GM12872 (cell line): ENCODE results near the gene EEIG2.

Experiments
- TF ChIP-seq, protein P1 (sequence below): IDR thresholded peaks from 3 replicates; pipeline ENCODE4 v1.5.1; 2011; ENCODE audit warnings: low read depth, mild to moderate bottlenecking, low read length, moderate library complexity; ENCODE audit not compliant: insufficient read depth

Gene EEIG2

DNA sequence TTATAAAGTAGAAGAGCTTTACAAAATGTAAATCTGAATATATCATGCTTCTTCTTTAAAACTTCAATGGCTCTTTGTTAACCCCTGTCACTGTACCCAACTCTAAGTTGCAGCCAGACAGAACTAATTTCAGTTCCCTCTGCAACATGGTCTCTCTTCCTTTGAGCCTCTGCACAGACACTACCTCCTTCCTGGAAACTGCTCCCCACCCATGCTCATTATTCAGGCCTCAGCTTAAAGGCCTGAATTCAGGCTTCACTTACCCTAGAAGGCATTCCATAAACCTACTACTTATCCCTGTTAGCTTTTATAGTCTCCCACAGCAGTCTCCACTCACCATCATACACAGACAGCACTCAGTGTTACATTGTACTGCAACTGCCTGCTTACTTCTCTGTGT lies 2.6 kb upstream of the EEIG2 start:
- TF ChIP-seq, protein P1, sequence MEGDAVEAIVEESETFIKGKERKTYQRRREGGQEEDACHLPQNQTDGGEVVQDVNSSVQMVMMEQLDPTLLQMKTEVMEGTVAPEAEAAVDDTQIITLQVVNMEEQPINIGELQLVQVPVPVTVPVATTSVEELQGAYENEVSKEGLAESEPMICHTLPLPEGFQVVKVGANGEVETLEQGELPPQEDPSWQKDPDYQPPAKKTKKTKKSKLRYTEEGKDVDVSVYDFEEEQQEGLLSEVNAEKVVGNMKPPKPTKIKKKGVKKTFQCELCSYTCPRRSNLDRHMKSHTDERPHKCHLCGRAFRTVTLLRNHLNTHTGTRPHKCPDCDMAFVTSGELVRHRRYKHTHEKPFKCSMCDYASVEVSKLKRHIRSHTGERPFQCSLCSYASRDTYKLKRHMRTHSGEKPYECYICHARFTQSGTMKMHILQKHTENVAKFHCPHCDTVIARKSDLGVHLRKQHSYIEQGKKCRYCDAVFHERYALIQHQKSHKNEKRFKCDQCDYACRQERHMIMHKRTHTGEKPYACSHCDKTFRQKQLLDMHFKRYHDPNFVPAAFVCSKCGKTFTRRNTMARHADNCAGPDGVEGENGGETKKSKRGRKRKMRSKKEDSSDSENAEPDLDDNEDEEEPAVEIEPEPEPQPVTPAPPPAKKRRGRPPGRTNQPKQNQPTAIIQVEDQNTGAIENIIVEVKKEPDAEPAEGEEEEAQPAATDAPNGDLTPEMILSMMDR = no peak

DNA sequence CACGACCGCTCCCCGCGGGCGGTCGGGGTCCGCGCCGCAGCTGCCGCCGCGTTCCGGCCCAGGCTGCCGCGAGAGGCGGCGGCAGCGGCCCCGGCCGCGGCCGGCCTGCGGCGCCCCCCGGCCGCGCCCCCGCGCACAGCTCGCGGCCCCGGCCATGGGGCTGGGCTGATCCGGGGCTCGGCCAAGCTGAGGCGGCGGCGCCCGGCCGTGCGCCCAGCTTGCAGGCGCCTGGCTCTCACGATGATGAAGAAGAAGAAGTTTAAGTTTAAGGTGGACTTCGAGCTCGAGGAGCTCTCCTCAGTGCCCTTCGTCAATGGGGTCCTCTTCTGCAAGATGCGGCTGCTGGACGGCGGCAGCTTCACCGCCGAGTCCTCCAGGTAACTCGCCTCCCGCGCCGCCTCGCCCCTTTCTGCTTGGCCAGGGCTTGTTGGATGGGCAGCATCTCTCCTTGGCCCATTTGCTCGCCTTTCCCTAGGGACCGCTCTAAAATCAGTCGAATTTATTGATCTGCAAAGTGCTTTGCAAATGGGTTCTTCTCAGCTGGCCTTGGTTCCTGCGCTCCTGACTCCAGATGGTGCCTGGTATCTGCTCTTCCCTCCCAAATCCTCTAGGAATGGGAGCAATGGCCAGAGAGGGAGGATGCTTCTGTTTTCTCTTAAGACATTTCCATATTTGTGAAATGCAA lies 431 bp downstream of the EEIG2 start:
- TF ChIP-seq, protein P1 = no peak; the same call in 2 of the 3 replicates

DNA sequence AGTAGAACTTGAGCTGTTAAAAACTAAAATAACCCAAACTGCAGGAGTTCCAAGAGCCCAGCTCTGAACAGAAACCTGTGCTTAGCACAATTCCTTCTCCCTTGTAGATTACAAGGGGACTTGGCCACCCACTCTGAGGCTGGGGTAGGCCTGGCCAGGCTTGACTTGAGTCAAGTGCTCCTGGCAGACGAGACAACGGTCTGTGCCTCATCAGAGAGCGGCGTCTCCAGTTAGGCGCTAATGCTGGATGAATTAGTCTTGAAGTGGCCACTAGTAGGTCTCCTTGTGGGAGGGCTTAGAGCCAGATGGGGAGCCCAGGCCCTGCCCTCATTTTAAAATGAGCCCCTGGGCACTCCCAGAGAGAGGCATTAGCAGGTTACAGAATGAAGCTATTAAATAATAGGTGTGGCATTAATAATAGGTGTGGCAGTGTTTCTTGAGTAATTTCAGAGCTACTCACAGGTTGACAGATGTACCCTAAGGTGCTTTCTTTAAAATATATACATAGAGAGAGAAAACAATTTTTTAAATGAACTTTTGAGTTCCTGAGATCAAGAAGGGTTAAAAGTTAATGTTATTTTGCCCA lies 1.1 kb downstream of the EEIG2 start:
- TF ChIP-seq, protein P1 = peak; percentile 21; the same call in 2 of the 3 replicates

DNA sequence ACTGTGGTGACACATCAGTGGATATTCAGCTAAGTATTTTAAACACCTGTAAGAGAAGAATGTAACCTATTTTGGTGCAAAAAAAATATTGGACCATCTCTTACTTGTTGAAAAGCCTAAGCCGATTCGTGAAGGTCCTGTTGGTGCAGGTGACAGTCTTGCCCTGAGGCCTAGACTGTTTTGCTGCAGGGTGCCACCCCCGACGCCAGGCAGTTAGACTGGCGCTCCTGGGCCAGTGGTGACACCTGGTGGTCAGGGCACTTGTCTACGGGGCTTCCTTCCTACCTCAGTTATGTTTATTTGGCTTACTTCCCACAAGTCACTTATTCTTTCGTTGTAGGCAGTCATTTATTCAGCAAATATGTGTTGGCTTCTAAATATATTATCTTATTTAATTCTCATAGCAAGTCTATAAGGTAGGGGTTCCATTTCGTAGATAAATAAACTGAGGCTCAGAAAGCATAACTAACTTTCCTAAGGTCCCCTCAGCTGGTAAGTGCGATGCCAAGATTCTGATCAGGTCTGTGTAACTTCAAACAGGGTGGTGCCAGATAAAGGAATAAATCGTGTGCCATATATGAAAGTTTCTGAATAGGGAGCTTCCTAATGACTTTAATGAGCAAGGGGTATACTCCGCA lies 1.9 kb downstream of the EEIG2 start:
- TF ChIP-seq, protein P1 = peak; percentile 90

DNA sequence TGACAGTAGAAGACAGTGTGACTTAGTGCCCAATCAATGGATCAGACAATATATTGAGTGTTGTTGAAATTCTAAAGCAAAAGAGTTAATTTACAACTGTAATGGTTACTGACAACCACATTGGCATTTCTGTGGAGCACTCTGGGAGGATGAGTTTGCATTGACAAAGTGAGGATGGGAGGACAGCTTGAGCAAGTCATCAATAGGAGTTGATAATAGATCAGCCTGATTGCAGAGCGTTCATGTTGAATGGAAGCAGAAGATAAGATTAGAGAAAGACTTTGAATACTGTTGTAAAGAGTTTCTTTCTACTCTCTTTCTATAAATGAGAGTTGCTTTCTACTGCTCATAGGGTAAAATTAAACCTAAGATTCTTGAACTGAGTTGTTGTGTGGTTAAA lies 3.9 kb downstream of the EEIG2 start:
- TF ChIP-seq, protein P1 = no peak

DNA sequence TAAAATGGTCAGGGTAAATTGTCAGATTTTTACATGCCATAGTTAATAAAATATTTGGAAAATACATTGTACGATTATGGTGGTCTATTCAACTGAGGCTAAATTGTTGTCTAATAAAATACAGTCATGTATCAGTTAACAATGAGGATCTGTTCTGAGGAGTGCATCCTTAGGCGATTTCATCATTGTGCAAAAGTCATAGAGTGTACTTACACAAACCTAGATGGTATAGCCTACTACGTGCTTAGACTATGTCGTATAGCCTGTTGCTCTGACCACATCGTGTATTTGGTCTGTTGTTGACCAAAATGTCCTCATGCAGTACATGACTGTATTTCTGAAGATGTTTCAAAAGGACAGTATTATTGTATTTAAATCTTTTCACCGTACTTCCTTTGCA lies 5.2 kb downstream of the EEIG2 start:
- TF ChIP-seq, protein P1 = no peak

DNA sequence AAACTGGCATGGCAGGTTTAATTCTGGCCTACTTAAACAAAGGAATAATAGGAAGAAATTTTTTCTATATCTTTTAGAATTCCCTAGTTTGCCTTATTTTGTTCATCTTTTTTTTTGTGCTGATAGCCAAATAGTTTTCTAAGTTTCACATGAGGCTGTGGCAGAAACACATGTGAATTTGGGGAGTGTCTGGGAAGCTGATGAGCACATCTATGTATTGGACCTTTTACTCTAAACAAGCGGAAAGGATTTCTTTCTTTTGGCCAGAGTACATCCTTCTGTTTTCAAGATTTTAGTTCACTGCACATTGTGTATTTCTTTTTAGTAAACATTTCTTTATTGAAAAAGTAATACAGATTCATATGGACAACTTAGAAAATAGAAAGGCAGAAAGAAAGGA lies 5.6 kb downstream of the EEIG2 start:
- TF ChIP-seq, protein P1 = no peak
